HG02884 (cell line): ENCODE data around the gene SLC27A3.
"Not testable (repeated sequence)": the region's sequence is repeated elsewhere in the genome, so short reads cannot be mapped to it uniquely, and the experiment has no call there.

Experiments used
- ATAC-seq: cut with Tn5 transposase; IDR thresholded peaks from one replicate; pipeline ENCODE4 v1.9.1; 2021; ENCODE audit warnings: mild to moderate bottlenecking, moderate library complexity; ENCODE audit not compliant: unreplicated experiment

Gene SLC27A3

DNA sequence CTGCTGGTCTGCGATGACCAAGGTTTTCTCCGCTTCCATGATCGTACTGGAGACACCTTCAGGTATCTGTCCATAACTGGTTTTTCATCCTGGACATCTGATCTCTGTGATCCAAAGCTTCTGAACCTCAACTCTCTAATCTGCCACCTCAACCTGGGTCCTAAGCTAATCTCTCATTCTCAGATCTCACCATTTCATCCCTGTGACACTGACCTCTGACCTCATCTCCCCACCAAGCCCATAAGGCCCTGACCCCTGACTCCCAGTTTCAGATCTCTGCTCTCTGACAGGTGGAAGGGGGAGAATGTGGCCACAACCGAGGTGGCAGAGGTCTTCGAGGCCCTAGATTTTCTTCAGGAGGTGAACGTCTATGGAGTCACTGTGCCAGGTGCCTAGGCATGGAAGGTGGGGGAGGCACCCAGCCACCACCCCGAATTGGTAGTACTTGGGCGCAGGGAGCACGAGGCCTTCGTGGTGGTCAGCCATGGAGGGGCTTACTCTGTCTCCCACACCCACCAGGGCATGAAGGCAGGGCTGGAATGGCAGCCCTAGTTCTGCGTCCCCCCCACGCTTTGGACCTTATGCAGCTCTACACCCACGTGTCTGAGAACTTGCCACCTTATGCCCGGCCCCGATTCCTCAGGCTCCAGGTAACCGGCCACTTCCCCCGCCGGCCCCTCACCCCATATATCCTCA, 3.8 kb downstream of the SLC27A3 start:
- no peak for ATAC-seq

DNA sequence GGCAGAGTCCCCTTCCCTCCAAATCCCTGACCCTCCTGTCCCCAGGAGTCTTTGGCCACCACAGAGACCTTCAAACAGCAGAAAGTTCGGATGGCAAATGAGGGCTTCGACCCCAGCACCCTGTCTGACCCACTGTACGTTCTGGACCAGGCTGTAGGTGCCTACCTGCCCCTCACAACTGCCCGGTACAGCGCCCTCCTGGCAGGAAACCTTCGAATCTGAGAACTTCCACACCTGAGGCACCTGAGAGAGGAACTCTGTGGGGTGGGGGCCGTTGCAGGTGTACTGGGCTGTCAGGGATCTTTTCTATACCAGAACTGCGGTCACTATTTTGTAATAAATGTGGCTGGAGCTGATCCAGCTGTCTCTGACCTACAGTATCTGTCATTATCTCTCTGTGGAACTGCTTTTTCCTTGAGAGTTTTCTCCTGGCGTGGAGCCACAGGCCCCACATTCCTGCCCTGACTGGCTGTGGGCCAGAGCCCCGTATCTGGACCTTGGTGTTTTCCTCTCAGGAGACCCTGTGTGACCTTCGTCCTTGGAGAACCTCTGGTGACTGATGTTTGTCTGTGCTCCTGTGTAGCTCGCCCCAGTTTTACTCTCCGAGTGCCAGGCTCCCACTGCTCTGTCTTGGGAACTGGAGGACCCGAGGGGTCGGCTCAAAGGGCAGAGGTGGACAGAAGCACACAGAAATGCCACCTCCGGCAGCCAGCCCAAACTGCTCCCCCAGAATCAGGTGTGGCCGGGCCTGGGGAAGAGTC, 4.8 kb downstream of the SLC27A3 start:
- no peak for ATAC-seq

DNA sequence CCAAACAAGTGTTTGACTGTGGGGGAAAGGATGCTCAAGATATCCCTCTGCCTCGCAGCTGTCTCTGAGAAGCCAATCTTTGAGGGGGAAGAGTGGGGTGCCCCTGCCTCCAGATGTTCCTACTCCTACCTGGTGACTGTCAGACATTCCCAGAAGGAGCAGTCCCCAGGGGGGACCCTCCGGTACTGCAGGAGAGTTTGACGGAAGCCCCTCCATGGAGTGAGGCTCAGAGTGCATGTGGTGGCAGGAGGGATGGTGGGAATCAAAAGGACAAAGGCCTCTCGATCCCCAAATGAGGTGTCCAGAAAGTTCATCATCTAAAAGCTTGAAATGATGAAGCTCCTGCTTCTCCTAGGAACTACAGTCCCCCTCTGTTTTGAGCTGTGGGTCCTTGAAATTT, 5.3 kb downstream of the SLC27A3 start:
- ATAC-seq, result no peak

DNA sequence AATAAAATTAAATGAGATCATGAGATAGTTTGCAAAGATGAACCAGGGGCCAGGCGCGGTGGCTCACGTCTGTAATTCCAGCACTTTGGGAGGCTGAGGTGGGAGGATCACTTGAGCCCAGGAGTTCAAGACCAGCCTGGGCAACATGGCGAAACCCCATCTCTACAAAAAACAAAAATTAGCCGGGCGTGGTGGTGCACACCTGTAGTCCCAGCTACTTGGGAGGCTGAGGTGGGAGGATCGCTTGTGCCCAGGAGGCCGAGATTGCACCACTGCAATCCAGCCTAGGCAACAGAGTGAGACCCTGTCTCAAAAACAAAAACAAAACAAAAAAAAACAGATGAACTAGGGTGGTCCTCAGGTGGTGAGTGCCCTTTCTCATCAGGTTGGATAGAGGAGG, 7.4 kb downstream of the SLC27A3 start:
- not testable (repeated sequence) for ATAC-seq

DNA sequence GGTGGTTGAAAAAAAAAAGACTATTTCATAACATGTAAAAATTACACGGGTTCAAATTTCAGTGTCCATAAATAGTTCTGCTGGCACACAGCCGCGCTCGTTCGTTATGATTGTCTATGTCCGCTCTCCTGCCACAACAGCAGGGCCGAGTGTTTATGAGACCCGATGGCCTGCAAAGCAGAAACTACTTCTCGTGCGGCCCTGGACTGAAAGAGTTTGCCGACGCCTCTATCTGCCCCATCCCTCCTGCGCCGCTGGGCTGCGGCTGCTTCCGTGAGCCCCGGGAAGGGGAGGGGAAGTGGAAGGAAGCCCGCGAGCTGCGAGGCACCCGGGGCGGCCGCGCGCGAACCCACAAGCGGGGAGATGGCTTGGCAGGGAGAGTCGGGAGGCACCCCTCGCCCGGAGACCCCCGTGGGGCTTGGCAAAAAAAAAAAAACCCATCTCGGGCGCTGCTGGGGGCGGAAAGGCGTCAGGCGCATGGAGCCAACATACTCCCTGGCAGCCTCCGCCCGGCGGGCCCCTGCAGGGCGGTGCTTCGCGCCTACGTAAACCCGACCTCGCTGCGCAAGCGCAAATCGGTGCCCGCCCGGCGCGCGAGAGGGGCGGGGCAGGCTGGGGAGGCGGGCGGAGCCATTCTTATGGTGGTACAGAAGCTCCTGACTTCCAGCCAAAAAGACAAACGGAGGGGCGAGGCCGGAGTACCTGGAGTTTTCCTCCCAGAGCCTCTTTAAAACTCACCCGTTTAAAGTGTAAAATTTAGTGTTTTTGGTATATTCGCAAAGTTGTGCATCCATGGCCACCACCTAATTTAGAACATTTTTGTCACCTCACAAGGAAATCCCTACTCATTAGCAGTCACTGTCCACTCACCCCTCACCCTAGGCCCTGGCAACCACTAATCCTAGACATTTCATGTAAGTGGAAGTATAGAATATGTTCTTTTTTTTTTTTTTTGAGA, 8.3 kb downstream of the SLC27A3 start:
- peak; percentile 87 for ATAC-seq

DNA sequence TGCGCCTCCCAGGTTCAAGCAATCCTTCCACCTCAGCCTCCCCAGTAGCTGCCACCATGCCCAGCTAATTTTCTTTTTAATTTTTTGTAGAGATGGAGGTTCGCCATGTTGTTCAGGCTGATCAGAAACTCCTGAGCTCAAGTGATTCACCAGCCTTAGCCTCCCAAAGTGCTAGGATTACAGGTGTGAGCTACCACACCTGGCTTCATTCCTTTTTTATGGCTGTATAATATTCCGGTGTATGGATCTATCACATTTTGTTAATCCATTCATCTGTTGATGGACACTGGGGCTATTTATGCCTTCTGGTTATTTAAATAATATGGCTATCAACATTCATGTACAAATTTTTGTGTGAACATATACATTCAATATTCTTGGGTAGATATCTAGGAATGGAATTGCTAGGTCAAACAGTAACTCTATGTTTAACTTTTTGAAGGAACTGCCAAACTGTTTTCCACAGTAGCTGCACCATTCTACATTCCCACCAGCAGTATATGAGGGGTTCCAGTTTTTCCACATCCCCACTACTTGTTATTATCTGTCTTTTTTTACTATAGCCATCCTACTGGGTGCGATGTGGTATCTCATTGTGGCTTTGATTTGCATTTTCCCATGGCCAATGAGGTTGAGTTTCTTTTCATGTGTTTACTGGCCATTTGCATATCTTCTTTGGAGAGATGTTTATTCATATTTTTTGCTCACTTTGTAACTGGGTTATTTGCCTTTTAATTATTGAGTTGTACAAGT, 11.0 kb downstream of the SLC27A3 start:
- ATAC-seq, result no peak

DNA sequence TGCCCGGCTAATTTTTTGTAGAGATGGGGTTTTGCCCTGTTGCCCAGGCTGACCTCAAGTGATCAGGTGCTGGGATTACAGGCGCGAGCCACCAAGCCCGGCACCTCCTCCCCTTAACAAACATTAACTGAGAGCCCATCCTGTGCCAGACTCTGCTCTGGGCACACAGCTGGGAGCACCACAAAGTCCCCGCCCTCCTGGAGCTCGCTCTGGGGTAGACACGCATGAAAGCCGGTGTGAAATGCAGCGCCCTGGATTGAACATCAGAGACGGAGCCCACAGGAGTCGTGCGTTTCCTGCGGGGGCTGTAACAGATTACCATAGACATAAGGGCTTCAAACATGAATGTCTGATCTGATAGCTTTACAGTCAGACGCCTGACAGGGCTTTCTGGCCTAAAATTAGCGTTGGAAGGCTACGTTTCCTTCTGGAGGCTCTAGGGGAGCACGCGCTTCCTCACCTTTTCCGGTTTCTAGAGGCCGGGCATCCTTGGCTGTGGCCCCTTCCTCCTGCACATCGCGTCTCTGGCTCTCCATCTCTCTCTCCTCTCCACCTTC, 14.3 kb downstream of the SLC27A3 start:
- no peak for ATAC-seq

DNA sequence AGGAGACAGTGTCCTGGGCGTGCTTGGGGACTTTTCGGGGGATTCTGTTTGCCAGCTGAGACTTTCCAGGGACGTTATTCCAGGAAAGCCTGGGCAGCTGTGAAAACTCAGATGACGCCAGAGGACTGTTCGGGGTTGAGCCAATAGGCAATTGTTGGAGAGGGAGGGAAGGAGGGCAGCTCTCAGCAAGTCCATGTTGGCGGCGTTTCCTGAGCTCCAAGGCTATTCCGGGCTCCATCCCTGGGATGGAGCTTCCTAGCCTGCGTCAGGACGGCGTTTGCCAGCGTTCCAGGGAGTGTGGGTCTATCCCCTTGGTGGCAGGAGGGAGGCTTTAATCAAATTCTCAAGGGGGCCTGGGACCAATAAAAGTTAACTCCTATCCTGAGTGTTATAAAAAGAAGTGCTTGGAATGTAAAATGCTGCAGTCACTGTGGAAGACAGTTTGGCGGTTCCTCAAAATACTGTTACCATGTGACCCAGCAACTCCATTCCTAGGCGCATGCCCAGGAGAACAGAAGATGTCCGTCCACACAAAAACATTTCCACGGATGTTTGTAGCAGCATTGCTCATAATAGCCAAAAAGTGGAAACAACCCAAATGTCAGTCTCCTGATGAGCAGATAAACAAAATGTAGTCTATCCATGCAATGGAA, 15.2 kb downstream of the SLC27A3 start:
- no peak for ATAC-seq

DNA sequence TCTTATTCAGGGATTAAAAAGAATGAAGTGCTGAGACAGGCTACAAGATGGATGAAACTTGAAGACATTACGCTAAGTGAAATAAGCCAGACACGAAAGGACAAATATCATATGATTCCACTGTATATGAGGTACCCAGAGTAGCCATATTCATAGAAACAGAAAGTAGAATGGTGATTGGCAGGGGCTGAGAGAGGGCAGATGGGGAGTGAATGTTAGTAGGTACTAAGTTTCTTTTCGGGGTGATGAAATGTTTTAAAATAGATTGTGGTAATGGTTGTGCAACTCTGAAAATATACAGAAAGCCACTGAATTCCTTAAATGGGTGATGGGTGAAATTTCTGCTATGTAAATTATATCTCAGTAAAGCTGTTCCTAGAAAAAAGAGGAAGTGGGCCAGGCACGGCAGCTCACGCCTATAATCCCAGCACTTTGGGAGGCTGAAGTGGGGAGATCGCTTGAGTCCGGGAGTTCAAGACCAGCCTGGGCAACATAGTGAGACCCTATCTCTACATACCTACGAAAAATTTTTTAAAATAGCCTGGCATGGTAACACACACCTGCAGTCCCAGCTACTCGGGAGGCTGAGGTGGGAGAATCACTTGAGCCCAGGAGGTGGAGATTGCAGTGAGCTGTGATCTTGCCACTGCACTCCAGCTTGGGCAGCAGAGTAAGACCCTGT, 15.9 kb downstream of the SLC27A3 start:
- peak; percentile 82 for ATAC-seq

DNA sequence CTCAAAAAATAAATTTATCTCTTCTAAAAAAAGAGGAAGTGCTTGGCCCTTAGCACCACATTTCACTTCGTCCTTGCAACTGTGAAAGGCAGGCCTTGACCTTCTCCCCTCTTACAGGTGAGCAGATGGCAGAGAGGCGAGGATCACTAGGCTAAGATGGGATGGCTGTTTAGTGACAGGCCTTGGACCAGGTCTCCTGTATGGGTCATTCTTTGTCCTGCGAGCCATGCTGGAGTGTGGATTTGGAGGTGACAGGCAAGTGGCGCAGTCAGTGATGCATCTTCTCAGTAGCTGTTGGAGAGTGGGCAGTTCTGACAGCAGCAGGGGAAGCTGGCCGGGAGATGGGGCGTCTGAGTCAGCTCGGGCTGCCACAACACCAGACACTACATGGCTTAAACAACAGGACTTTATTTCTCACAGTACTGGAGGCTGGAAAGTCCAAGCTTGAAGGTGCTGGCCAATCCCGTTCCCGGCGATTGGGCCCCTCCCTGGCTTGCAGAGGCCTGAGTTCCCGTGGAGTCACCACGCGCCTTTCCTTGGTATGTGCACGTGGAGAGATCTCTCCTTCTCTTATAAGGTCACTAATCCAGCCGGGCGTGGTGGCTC, 16.5 kb downstream of the SLC27A3 start:
- ATAC-seq, result no peak

DNA sequence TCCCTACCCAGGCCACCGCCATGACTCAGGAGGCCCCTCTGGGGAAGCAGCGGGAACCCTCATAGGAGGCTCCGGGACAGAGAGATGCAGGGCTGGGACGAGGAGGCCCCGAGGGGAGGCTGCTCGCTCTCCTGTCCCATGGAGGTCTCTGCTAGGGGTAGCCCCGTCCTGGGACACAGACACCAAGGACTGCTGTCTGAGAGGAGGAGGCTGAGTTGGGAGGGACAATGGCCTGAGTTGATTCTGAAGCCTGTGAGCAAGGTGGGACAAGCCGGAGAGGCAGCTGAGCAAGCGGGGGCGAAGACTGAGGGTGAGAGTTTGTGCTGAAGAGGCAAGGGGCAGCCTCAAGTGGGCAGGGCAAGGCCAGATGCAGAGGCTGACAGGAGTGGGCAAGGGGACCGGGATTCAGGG, 17.4 kb downstream of the SLC27A3 start:
- ATAC-seq, result no peak

DNA sequence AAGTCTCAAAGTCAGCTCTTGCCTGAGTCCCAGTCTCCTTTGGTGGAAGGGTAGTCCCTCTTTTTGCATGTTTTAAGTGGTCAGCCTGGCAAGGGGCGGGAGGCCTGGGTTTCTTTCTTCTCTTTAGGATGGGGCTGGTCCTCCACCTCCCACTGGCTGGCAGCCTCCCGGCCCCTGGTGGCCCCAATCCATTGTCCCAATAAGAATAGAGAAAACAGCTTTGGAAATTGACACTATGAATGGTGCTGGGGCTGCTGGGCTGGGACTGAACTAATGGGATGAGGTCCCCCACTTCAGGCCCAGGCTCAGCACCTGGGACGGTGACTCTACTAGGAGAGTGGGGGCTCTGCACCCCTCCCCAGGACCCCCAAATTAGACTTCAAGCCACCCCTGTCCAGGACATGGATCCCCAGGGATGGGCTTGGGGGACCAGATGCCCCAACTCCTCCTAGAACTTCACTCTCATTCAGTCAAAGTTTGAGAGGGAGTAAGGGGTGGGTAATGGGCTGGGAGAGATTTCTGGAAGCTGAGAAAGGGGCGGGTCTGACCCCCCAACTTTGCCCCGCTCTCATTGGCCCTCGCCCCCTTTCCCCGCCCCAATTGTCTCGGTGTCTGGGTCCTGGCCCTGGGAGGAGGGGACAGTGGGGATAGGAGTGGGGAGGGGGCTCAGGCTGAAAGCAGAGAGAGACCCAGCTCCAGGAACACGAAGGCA, 18.2 kb downstream of the SLC27A3 start:
- no peak for ATAC-seq

DNA sequence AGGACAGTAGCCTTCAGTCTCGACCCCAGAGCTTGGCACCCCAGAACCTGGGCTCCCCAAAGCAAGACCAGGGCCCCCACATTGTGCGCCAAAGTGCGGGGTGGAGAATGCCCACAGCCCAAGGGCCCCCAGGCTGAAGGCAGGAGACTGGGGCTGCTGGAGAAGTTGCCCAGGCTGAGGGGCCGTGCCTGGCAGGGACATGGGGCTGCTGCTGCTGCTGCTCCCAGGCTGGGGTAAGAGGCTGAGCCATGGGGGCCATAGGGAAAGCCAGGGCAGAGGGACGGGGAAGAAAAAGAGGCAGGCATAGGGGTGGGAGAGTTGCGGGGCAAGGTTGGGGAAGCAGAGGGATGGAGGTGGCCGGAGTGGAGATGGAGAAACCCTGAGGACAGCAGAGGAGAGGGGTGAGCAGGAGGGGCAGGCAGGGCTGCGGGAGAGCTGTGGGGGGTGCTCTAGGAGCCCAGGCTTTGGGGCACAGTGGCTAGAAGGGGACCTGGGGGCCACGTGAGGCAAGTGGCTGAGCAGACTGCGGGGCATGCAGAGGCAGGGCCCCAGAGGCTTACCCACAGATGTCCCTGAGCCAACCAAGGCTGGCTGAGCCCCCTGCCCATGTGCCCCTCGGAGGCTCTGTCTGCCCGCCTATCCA, 18.9 kb downstream of the SLC27A3 start:
- no peak for ATAC-seq

DNA sequence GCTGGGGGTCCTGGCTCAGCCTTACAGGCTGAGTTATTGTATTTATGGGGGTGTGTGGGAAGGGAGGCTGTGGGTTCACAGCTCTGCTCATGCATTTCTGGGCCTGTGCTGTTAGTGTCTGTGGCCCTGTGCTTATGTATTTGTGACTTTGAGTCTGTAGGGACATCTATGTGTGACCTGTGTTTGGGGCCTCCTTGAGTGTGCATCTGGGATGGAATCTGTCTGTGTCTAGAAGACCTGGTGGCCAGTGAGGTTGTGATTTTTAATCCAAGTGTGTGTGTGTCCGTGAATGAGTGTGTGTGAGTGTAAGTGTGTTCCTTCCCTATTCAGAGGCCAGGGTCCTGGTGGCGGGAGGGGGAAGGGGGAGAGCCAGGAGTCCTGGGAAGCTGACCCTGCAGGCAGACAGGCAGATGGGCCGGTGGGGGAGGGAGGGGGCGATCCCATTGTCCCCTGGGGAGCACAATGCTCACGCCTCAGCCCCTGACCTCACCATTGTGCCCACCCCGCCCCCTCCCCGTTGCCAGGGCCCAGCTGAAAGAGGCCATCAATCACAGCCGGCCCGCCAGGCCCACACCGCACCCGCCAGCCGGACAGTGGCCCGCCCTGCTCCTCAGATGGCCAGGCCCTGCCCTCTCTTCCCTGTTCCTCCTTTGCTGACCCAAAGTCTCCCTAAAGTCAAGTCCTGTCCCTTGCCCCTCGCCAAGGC, 19.6 kb downstream of the SLC27A3 start:
- ATAC-seq, result no peak

DNA sequence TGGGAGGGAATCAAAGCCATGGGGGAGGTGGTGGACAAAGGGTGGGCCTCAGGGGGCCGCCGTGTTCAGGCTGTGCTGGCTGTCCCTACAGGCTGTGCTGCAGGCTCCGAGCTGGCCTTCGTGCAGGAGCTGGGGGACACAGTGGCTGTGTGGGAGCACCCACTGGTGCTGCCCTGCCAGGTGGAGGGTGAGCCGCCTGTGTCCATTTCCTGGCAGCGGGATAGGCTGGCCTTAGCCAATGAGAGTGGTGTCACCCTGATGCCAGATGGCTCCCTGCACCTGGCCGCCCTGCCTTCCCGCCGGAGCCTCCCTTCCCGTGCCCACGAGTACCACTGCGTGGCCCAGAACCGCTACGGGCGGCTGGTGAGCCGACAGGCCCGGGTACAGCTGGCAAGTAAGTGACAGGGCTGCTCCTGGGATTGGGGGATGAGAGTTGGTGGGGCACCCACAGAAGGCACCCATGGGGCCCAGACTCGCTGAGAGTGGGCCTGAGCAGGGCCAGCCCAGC, 20.2 kb downstream of the SLC27A3 start:
- no peak for ATAC-seq

DNA sequence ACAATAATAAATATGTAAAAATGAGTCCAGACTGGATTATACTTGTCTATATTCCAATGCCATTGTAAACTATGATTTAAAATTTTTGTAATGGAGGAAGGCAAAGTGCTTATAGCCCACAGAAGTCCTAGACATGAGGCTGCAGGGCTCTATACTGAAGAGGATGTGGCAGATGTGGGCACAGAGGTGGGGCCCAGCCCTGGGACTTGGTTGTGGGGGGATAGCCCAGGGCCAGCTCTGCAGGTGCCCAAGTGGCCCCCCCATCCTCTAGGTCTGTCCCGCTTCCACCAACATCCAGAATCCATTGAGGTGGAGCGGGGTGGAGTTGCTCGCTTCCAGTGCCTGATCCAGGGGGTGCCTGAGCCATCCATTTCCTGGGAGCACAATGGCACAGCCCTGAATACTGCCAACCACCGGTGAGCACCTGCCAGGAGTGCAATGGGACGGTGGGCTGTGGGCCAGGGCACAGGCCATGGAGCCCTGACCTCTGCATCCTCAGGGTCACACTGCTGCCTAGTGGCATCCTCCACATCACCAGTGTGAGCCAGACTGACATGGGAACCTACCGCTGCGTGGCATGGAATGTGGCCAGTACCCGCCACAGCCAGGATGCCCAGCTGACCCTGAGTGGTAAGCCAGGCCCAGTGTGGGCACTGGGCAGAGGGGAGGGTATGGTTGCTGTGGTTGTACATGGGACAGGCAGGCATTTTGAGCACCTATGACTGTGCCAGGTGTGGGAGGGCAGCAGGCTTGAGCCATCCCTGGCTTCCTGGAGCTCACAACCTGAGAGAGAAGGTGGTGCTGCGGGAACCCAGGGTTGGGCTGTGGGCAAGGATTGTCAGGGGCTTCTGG, 21.0 kb downstream of the SLC27A3 start:
- ATAC-seq, result no peak
